Endothelial cell of umbilical vein (primary cell): Measurements from ENCODE around the gene CLTB.

ENCODE experiments used
- CTCF ChIP-seq, 2 donors: IDR thresholded peaks; 1 replicate in 1 of 2; 2 replicates in 1 of 2; pipeline ENCODE4 v1.5.1; 2011; ENCODE audit warnings: low read length in 2 of 2, mild to moderate bottlenecking in 2 of 2, moderate library complexity in 2 of 2, control low read depth in 1 of 2, inconsistent platforms in 1 of 2, low read depth in 1 of 2; ENCODE audit not compliant: insufficient read depth in 1 of 2; ENCODE audit errors: extremely low read depth in 1 of 2
- EZH2 ChIP-seq: IDR thresholded peaks from 2 replicates; pipeline ENCODE4 v1.6.1; 2012; ENCODE audit warnings: borderline replicate concordance, low read depth, mild to moderate bottlenecking, moderate library complexity, low read length, inconsistent platforms; ENCODE audit not compliant: severe bottlenecking
- POLR2AphosphoS5 ChIP-seq: IDR thresholded peaks from 2 replicates; pipeline ENCODE4 v1.6.1; 2012; ENCODE audit warnings: low read depth, mild to moderate bottlenecking, control low read depth, low read length, moderate library complexity; ENCODE audit not compliant: insufficient read depth

GRCh38 chr5:176410486-176411180 lies 5.7 kb downstream of the CLTB start:
- TF ChIP-seq EZH2 (no peak), POLR2AphosphoS5 (no peak), CTCF (IDR thresholded peaks at IDR 0.05; ENCODE audit: extremely low read depth in 1 of 2, insufficient read depth in 1 of 2, low read depth in 1 of 2, low read length in 2 of 2) (no peak)
